GM10266 (cell line): Measurements from ENCODE around the gene ABLIM3.

Source experiments
- DNase-seq: peaks from one replicate; pipeline ENCODE4 v3.0.0; 2012; ENCODE audit errors: extremely low spot score
- TF ChIP-seq, protein P1 (sequence below): IDR thresholded peaks from 2 replicates; pipeline ENCODE4 v1.5.1; 2012; ENCODE audit warnings: mild to moderate bottlenecking, low read depth; ENCODE audit not compliant: control insufficient read depth, insufficient read depth; ENCODE audit errors: missing control alignments

Gene ABLIM3

DNA sequence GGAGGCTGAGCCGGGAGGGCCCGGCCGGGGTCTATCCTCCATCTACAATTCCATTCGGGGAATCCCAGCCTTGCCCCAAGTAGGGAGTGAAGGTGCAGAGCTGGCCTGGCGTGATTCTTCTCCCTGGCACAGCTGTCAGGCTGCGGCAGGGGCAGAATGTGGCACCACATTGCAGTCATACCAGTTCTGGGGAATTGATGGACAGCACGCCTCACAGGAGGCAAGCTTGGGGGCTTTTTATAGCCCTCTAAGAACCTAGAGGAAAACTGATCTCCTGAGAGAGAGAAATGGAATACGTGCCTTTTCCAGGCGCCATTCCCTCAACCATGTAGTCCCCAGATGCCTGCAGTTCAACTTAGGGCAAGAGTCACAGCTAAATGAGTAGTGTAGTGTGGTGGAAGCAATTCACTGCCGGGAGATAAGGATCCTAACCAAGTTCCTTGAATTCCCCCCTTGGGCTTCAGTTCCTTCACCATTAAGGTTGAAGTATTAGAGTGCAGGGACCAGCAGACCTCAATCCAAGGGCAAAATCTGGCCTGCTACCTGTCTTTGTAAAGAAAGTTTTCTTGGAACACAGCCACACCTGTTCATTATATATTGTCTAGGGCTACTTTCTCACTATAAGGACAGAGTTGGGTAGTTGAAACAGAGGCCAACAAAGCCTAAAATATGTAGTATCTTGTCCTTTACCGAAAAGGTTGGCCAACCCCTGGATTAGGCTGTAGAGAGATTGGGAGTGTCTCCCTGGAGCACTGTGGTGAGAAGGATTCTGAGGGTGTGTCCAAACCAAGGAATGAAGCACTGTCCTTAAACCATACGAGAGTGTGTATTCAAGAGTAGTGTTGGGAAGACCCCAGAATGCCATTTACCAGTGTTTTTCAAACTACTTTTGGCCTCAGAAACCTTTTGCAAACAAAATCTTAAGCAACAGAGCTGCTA lies 141.0 kb downstream of the ABLIM3 start:
- no peak for DNase-seq
- TF ChIP-seq, protein P1, sequence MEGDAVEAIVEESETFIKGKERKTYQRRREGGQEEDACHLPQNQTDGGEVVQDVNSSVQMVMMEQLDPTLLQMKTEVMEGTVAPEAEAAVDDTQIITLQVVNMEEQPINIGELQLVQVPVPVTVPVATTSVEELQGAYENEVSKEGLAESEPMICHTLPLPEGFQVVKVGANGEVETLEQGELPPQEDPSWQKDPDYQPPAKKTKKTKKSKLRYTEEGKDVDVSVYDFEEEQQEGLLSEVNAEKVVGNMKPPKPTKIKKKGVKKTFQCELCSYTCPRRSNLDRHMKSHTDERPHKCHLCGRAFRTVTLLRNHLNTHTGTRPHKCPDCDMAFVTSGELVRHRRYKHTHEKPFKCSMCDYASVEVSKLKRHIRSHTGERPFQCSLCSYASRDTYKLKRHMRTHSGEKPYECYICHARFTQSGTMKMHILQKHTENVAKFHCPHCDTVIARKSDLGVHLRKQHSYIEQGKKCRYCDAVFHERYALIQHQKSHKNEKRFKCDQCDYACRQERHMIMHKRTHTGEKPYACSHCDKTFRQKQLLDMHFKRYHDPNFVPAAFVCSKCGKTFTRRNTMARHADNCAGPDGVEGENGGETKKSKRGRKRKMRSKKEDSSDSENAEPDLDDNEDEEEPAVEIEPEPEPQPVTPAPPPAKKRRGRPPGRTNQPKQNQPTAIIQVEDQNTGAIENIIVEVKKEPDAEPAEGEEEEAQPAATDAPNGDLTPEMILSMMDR = no peak

DNA sequence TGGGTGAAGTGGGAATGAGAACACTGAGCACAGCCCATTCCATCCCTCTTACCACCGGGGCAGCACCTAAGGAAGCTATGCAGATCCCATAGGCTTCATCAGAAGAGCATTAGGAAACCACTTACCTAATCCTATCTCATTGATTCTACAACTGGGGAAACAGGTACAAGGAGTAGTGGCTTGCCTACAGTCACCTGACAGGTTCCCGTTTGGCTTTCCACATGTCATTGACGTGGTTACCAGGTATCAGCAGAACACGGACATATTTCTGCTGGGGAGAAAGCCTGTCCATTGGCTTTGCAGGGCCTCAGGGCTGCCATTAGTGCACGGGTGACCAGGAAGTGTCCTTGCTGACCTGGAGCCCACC lies 141.7 kb downstream of the ABLIM3 start:
- TF ChIP-seq, protein P1 = no peak
- DNase-seq = no peak

DNA sequence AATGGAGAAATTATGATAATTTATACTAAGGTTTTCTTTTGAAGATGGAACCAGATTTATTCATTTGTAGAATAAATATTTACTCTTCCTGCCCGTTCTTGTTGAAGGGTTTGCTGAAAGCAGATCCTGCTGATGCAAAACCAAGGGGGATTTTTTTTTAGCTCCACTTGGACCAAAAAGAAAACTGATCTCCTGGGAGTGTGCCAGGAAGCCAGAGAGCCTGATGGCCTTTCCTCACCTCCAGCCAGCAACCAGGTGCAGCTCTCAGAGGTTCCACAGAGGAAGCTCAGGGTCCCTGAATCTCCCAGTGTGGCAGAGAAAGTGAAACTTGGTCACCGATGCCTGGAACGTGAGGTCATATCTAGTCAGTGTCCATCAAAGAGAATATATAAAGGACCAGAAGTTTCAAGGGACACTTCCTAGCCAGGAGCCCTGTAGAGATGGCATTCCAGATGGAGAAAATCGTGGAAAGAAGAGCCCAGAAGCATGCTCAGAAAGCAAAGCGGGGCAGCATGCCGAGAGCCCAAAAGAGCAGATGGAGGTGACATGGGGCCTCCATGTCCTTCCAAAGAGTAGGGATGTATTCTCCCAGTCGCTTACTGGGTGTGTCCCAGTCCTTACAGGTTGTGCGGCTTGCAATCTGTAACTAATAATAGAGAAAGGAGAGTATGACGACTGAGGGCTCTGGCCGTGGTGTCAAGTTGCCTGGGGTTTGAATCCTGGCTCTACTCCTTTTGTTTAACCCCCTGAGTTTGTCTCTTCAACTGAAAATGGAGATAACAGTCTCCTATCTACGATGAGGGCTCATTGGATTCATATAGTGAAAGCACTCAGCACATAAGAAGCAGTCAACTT lies 142.6 kb downstream of the ABLIM3 start:
- DNase-seq = no peak
- TF ChIP-seq, protein P1 = no peak

DNA sequence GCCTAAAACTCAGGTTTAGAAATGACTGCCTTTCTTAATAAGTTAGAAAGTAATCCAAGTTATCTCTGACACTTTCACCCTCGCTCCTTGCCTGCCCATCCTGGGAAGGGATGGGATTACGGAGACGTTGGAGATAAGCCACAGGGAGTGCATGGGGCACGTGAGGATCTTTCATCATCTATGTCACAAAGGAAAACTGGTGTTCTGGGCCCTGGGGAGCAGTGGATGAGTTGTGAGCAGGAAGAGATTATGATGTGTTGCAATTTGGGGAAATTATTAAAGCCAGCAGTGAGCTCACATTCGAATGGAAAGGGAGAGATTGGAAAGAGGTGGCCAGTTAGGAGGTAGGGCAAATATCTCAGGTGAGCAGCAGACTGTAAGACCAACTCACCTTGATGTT lies 143.2 kb downstream of the ABLIM3 start:
- TF ChIP-seq, protein P1 = no peak
- no peak for DNase-seq

DNA sequence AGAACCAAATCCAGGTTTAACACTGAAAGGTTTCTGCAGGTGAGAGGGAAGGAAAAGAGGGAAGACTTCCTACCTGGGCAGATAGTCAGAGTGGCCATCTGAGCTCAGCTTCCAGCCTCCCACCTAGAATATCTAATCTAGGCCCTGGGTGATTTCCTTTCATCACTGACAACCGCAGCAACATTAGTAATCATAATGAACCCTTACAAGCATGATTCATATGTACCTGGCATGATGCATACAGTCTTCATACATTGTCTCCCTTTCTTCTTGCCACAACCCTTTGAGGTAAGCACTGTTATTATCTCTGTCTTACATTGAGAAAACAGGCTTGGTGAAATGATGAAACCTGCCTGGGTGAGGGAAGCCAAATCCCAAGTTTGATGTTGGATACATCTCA lies 143.9 kb downstream of the ABLIM3 start:
- no peak for DNase-seq
- TF ChIP-seq, protein P1 = no peak

DNA sequence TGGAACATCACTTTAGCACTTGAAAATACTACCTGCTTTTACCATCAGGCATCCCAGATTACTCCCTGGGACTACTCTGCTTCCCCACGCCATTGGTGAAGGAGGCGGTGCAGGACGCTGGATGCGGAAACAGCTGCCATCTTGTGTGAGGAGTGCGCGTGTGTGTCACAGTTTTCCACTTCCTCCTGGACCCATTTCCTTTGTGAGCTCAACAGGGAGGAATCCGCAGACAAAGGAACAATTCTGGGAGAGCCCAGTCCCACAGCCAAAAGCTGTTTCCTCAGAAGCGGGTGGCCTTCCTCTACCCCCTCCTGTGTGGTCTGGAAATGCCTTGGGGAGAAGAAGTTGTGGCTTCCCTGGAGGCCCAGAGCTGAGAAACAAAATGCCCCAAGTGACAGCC lies 147.1 kb downstream of the ABLIM3 start:
- TF ChIP-seq, protein P1 = no peak
- DNase-seq = no peak

DNA sequence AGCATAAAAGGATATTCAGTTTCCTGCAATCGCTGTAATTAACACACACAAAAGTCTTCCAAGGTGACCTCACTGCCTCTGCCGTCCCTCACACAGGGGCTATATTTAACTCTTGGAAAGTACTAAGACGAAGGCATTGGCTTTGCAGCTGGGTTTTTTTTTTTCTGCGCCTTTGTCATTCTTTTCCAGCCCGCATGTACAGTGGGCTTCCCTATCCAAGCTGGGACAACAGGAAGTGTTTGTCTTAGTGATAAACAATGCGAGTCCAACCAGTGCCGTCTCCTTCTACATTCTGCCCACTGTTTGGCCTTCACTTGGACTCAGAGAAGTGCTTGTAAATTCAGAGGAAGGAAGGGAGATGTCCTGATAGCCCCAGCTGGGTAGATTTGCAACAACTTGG lies 148.0 kb downstream of the ABLIM3 start:
- TF ChIP-seq, protein P1 = no peak
- no peak for DNase-seq
